ENCODE results near the gene PAF1. TPM values are rescaled to one million over a fixed set of nuclear protein-coding genes. Genes with fewer than 3 reads are reported as not detected.

PAF1 gene
- total and polyA plus RNA-seq, 2 of the 13 experiments (the other 11 are each of a cell fraction or from before 2014, with no cell fraction given) = 30.2 to 31.1 TPM

DNA sequence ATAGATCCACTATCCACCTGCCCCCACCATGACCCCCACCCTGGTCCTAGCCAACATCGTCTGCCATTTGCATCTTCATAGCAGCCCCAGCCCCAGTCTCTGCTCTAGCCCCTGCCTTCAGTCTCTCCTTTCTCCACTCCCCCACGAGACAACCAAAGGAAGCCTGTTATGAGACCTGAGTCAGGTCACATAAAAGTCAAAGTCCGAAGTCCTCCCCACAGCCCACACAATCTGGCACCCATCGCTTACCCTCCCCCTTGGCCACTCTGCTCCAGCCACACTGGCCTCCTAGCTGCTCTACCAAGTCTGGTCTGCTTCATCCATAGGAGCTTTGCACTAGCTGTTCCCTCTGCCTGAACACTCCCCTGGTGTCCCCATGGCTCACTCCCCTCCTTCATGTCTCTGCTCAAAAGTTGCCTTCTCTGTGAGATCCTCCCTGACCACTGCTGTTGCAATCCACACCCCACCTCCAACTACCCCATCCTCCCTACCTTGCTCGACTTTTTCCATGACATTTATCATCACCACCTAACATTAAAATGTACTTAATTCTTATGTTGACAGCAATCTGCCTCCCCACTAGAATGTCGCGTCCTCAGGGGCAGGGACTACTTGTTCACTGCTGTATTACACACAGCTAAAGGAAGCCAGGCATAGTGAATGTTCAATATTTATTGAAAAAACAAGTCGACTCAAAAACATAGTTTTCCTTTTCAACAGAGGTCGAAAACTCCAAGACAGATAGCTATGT lies 20.4 kb upstream of the PAF1 start (continued):
- TF ChIP-seq ZBTB46 (CRISPR knock-in tag; IDR thresholded peaks at IDR 0.05; ENCODE audit: borderline replicate concordance) = no peak
- TF ChIP-seq GATAD1 (CRISPR knock-in tag; IDR thresholded peaks at IDR 0.05) = peak; percentile 38; the same call in 1 of the 2 replicates
- 0 out of 2 replicates have a peak, but pooled peaks have one; percentile 21 for TF ChIP-seq SMAD1 (CRISPR knock-in tag; IDR thresholded peaks at IDR 0.05; ENCODE audit: borderline replicate concordance, low read depth)
- TF ChIP-seq GTF2F1 (IDR thresholded peaks at IDR 0.05; ENCODE audit: low read length) = 0 out of 2 replicates have a peak, but pooled peaks have one; percentile 28
- TF ChIP-seq KDM6A (CRISPR knock-in tag; IDR thresholded peaks at IDR 0.05; ENCODE audit: low read depth) = peak; percentile 58; the same call in 1 of the 2 replicates
- no peak for TF ChIP-seq NBN (conservative IDR thresholded peaks at IDR 0.05)
- no peak for TF ChIP-seq ZNF567 (CRISPR knock-in tag; IDR thresholded peaks at IDR 0.05; ENCODE audit: borderline replicate concordance)
- TF ChIP-seq ZNF510 (CRISPR knock-in tag; IDR thresholded peaks at IDR 0.05; ENCODE audit: low read depth) = no peak
- TF ChIP-seq ARNT (IDR thresholded peaks at IDR 0.05) = no peak
- peak; percentile 70 for TF ChIP-seq SAP130 (CRISPR knock-in tag; IDR thresholded peaks at IDR 0.05; ENCODE audit: low read depth)
- peak; percentile 46; the same call in 1 of the 2 replicates for TF ChIP-seq CCDC6 (CRISPR knock-in tag; IDR thresholded peaks at IDR 0.05)
- TF ChIP-seq SP4 (CRISPR knock-in tag; IDR thresholded peaks at IDR 0.05) = no peak
- no peak for TF ChIP-seq MNT (IDR thresholded peaks at IDR 0.05)
- TF ChIP-seq SKI (IDR thresholded peaks at IDR 0.05; ENCODE audit: partially characterized antibody) = peak; percentile 63
- no peak for TF ChIP-seq GTF3A (CRISPR knock-in tag; conservative IDR thresholded peaks at IDR 0.05)
- TF ChIP-seq XRCC5 (optimal IDR thresholded peaks at IDR 0.05; ENCODE audit: low read length) = peak; percentile 88
- TF ChIP-seq HMGXB4 (CRISPR knock-in tag; IDR thresholded peaks at IDR 0.05; ENCODE audit: borderline replicate concordance in 1 of 2, low read depth in 1 of 2) = no peak
- no peak for TF ChIP-seq SOX6 (IDR thresholded peaks at IDR 0.05)
- peak; percentile 61 for TF ChIP-seq SOX6 (CRISPR knock-in tag; IDR thresholded peaks at IDR 0.05)
- peak; percentile 34; the same call in 1 of the 2 replicates for TF ChIP-seq NCOA2 (CRISPR knock-in tag; IDR thresholded peaks at IDR 0.05)
- TF ChIP-seq ZNF292 (CRISPR knock-in tag; IDR thresholded peaks at IDR 0.05; ENCODE audit: borderline replicate concordance, low read depth) = peak; percentile 47; the same call in 1 of the 2 replicates
- no peak for TF ChIP-seq REXO4 (CRISPR knock-in tag; IDR thresholded peaks at IDR 0.05; ENCODE audit: borderline replicate concordance)
- peak; percentile 90 for TF ChIP-seq RXRB (CRISPR knock-in tag; IDR thresholded peaks at IDR 0.05; ENCODE audit: borderline replicate concordance)
- no peak for TF ChIP-seq ZNF781 (CRISPR knock-in tag; IDR thresholded peaks at IDR 0.05; ENCODE audit: borderline replicate concordance, not compliant biosample characterization)
- TF ChIP-seq ZC3H13 (CRISPR knock-in tag; IDR thresholded peaks at IDR 0.05) = no peak
- no peak for TF ChIP-seq LCORL (IDR thresholded peaks at IDR 0.05)
- peak; percentile 23; the same call in 1 of the 2 replicates for TF ChIP-seq LCORL (CRISPR knock-in tag; IDR thresholded peaks at IDR 0.05)

Measured in HepG2 (cell line).